IPS DF 6.9 (cell line): ENCODE results near the gene SPINK7.
A peak's percentile ranks its signal among the peaks of the same experiment; 100 is the strongest.
"Not testable (repeated sequence)": the region's sequence is repeated elsewhere in the genome, so short reads cannot be mapped to it uniquely, and the experiment has no call there.

Experiments used
- DNase-seq: peaks from one replicate; pipeline ENCODE4 v3.0.0-alpha.2; 2013; ENCODE audit warnings: low read depth, low spot score
- H3K27ac ChIP-seq: one replicate; pipeline ENCODE4 v1.5.1; 2013; ENCODE audit warnings: low read length, control low read depth
- H3K27me3 ChIP-seq: 2 replicates; pipeline ENCODE4 v1.6.1; 2013; ENCODE audit warnings: mild to moderate bottlenecking, low read length; ENCODE audit not compliant: control insufficient read depth, insufficient read depth
- H3K36me3 ChIP-seq: 2 replicates; pipeline ENCODE4 v1.6.1; 2013; ENCODE audit warnings: low read length; ENCODE audit not compliant: control insufficient read depth, insufficient read depth
- H3K4me1 ChIP-seq: 2 replicates; pipeline ENCODE4 v1.6.1; 2013; ENCODE audit warnings: low read length; ENCODE audit not compliant: control insufficient read depth, insufficient read depth
- H3K4me3 ChIP-seq: 2 replicates; pipeline ENCODE4 v1.5.1; 2013; ENCODE audit warnings: mild to moderate bottlenecking, low read length
- H3K9me3 ChIP-seq: 2 replicates; pipeline ENCODE4 v1.6.1; 2013; ENCODE audit warnings: low read length, inconsistent platforms; ENCODE audit not compliant: control insufficient read depth, insufficient read depth
- WGBS: extraction: QIAGEN DNeasy Blood & Tissue Kit; methylation state at CpG from one replicate; pipeline ENCODE4 v1.1.7; 2013; ENCODE audit warnings: mixed read lengths, missing lambda C conversion rate; ENCODE audit not compliant: insufficient read length, insufficient coverage; 5-methylcytosine and 5-hydroxymethylcytosine counted together

The SPINK7 gene

GRCh38 chr5:148311484-148311883 lies 739 bp upstream of the SPINK7 start:
- no peaks in the 10 kb centered on the region for H3K36me3 ChIP-seq
- H3K9me3 ChIP-seq: no peaks in the 10 kb centered on the region
- no CpG with 5 or more reads among the region's 3 CpGs for WGBS
- DNase-seq: no peak
- H3K27ac ChIP-seq: no peak overlapping the region
- H3K4me1 ChIP-seq: no peaks in the 10 kb centered on the region
- H3K4me3 ChIP-seq: no peak overlapping the region
- H3K27me3 ChIP-seq: no peaks in the 10 kb centered on the region

- no peak overlapping the region for H3K4me3 ChIP-seq
- no CpG with 5 or more reads among the region's 2 CpGs for WGBS
These were observed 2.0 kb downstream of the SPINK7 start for GRCh38 chr5:148314187-148314586.

GRCh38 chr5:148314731-148315130 lies 2.5 kb downstream of the SPINK7 start:
- no peaks in the 10 kb centered on the region for H3K36me3 ChIP-seq
- no peak overlapping the region for H3K4me3 ChIP-seq
- DNase-seq: no peak
- WGBS: no CpG with 5 or more reads among the region's 4 CpGs
- H3K9me3 ChIP-seq: no peaks in the 10 kb centered on the region
- no peaks in the 10 kb centered on the region for H3K27me3 ChIP-seq
- H3K4me1 ChIP-seq: no peaks in the 10 kb centered on the region
- H3K27ac ChIP-seq: no peak overlapping the region

More at GRCh38 chr5:148314187-148314586, 2.0 kb downstream of the SPINK7 start:
- no peak for DNase-seq
- no peaks in the 10 kb centered on the region for H3K4me1 ChIP-seq
- H3K27ac ChIP-seq: no peak overlapping the region
- no peaks in the 10 kb centered on the region for H3K9me3 ChIP-seq
- H3K36me3 ChIP-seq: no peaks in the 10 kb centered on the region
- no peaks in the 10 kb centered on the region for H3K27me3 ChIP-seq

- no CpG with 5 or more reads among the region's 42 CpGs for WGBS
- H3K4me1 ChIP-seq, H3K27me3 ChIP-seq, H3K9me3 ChIP-seq, DNase-seq, H3K36me3 ChIP-seq, H3K27ac ChIP-seq: not testable (repeated sequence)
- peak overlapping the region; percentile 31; the same call in 1 of the 2 replicates for H3K4me3 ChIP-seq
These were observed 8.1 kb downstream of the SPINK7 start for GRCh38 chr5:148320011-148320963.

- Histone ChIP-seq H3K4me3 (no peak overlapping the region), H3K4me1 (no peaks in the 10 kb centered on the region), H3K27ac (no peak overlapping the region), H3K9me3 (no peaks in the 10 kb centered on the region), H3K36me3 (no peaks in the 10 kb centered on the region), H3K27me3 (no peaks in the 10 kb centered on the region)
- WGBS: no CpG with 5 or more reads among the region's 4 CpGs
- no peak for DNase-seq
These were observed 21.1 kb downstream of the SPINK7 start for GRCh38 chr5:148333262-148333849.

- H3K9me3 ChIP-seq: no peaks in the 10 kb centered on the region
- H3K27ac ChIP-seq: no peak within 1 kb of the TSS
- H3K4me3 ChIP-seq: no peak within 1 kb of the TSS
- no peaks in the 10 kb centered on the region for H3K4me1 ChIP-seq
- no CpG with 5 or more reads among the region's 3 CpGs for WGBS
- H3K36me3 ChIP-seq: no peaks in the 10 kb centered on the region
- no peaks in the 10 kb centered on the region for H3K27me3 ChIP-seq
- no peak for DNase-seq
These were observed 23.0 kb downstream of the SPINK7 start, which contains the start of gene SPINK9 for GRCh38 chr5:148335259-148335658. TSS of gene SPINK9 (plus strand) at chr5:148335559. CDS start at chr5:148335614, 55 bp downstream.

- no peak overlapping the region for H3K27ac ChIP-seq
These were observed 24.6 kb downstream of the SPINK7 start for GRCh38 chr5:148336704-148337435.

GRCh38 chr5:148342371-148343045 lies 30.3 kb downstream of the SPINK7 start:
- Histone ChIP-seq H3K9me3 (no peaks in the 10 kb centered on the region), H3K27ac (no peak overlapping the region), H3K4me1 (no peaks in the 10 kb centered on the region), H3K27me3 (no peaks in the 10 kb centered on the region), H3K4me3 (no peak overlapping the region), H3K36me3 (no peaks in the 10 kb centered on the region)
- DNase-seq: no peak
- no CpG with 5 or more reads among the region's 2 CpGs for WGBS

More at GRCh38 chr5:148336704-148337435, 24.6 kb downstream of the SPINK7 start:
- DNase-seq: no peak
- Histone ChIP-seq H3K4me1 (no peaks in the 10 kb centered on the region), H3K36me3 (no peaks in the 10 kb centered on the region), H3K4me3 (no peak overlapping the region), H3K9me3 (no peaks in the 10 kb centered on the region), H3K27me3 (no peaks in the 10 kb centered on the region)
- WGBS: no CpG with 5 or more reads among the region's 3 CpGs

- no CpG with 5 or more reads among the region's 2 CpGs for WGBS
- Histone ChIP-seq H3K9me3 (no peaks in the 10 kb centered on the region), H3K27ac (no peak overlapping the region), H3K36me3 (no peaks in the 10 kb centered on the region), H3K4me3 (no peak overlapping the region), H3K27me3 (no peaks in the 10 kb centered on the region), H3K4me1 (no peaks in the 10 kb centered on the region)
- no peak for DNase-seq
These were observed 30.8 kb downstream of the SPINK7 start for GRCh38 chr5:148343046-148343407.
